HEK293 (cell line): ENCODE measurements around the gene MKRN1.

Experiments
- GLIS2 ChIP-seq: fragments of 450-650 bp; formaldehyde crosslinking; IDR thresholded peaks from 2 replicates; pipeline ENCODE4 v1.5.1; 2016; ENCODE audit warnings: missing biosample characterization, missing genetic modification characterization
- KLF8 ChIP-seq: fragments of 450-650 bp; formaldehyde crosslinking; IDR thresholded peaks from 2 replicates; pipeline ENCODE4 v1.5.1; 2016; ENCODE audit warnings: missing biosample characterization, missing genetic modification characterization
- OSR2 ChIP-seq: fragments of 450-650 bp; formaldehyde crosslinking; IDR thresholded peaks from 2 replicates; pipeline ENCODE4 v1.5.1; 2016; ENCODE audit warnings: missing biosample characterization, missing genetic modification characterization
- PRDM1 ChIP-seq: fragments of 450-650 bp; formaldehyde crosslinking; IDR thresholded peaks from 2 replicates; pipeline ENCODE4; 2016; ENCODE audit warnings: missing biosample characterization, missing genetic modification characterization
- SCRT2 ChIP-seq: fragments of 450-650 bp; formaldehyde crosslinking; IDR thresholded peaks from 2 replicates; pipeline ENCODE4 v1.5.1; 2016; ENCODE audit warnings: missing biosample characterization, missing genetic modification characterization
- SETDB1 ChIP-seq: IDR thresholded peaks from one replicate; pipeline ENCODE4 v1.6.1; 2017; ENCODE audit warnings: mild to moderate bottlenecking, low read length, moderate library complexity, mixed read lengths; ENCODE audit not compliant: insufficient read length
- SP7 ChIP-seq: fragments of 450-650 bp; formaldehyde crosslinking; IDR thresholded peaks from 2 replicates; pipeline ENCODE4 v1.5.1; 2016; ENCODE audit warnings: missing biosample characterization, missing genetic modification characterization
- ZBTB17 ChIP-seq: fragments of 450-650 bp; formaldehyde crosslinking; IDR thresholded peaks from 2 replicates; pipeline ENCODE4 v1.5.1; 2016; ENCODE audit warnings: missing biosample characterization, missing genetic modification characterization
- ZFP3 ChIP-seq: fragments of 450-650 bp; formaldehyde crosslinking; IDR thresholded peaks from 2 replicates; pipeline ENCODE4 v1.5.1; 2016; ENCODE audit warnings: low read depth, missing biosample characterization, missing genetic modification characterization
- ZIC2 ChIP-seq: fragments of 450-650 bp; formaldehyde crosslinking; IDR thresholded peaks from 2 replicates; pipeline ENCODE4 v1.5.1; 2016; ENCODE audit warnings: missing biosample characterization, missing genetic modification characterization
- ZNF155 ChIP-seq: fragments of 450-650 bp; formaldehyde crosslinking; IDR thresholded peaks from 2 replicates; pipeline ENCODE4 v1.5.1; 2016; ENCODE audit warnings: missing biosample characterization, missing genetic modification characterization
- ZNF2 ChIP-seq: fragments of 450-650 bp; formaldehyde crosslinking; IDR thresholded peaks from 2 replicates; pipeline ENCODE4 v1.5.1; 2016; ENCODE audit warnings: missing biosample characterization, missing genetic modification characterization
- ZNF211 ChIP-seq: fragments of 450-650 bp; formaldehyde crosslinking; IDR thresholded peaks from 2 replicates; pipeline ENCODE4 v1.5.1; 2016; ENCODE audit warnings: low read depth, missing biosample characterization, missing genetic modification characterization
- ZNF23 ChIP-seq: fragments of 450-650 bp; formaldehyde crosslinking; IDR thresholded peaks from 2 replicates; pipeline ENCODE4 v1.5.1; 2016; ENCODE audit warnings: missing biosample characterization, missing genetic modification characterization, borderline replicate concordance
- ZNF266 ChIP-seq: fragments of 450-650 bp; formaldehyde crosslinking; IDR thresholded peaks from 2 replicates; pipeline ENCODE4 v1.5.1; 2016; ENCODE audit warnings: missing biosample characterization, missing genetic modification characterization, low read depth
- ZNF335 ChIP-seq: fragments of 450-650 bp; formaldehyde crosslinking; conservative IDR thresholded peaks from 2 replicates; pipeline ENCODE4 v1.5.1; 2016; ENCODE audit warnings: missing biosample characterization, missing genetic modification characterization
- ZNF341 ChIP-seq: fragments of 450-650 bp; formaldehyde crosslinking; IDR thresholded peaks from 2 replicates; pipeline ENCODE4; 2016; ENCODE audit warnings: low read depth, missing biosample characterization, missing genetic modification characterization
- ZNF423 ChIP-seq: fragments of 450-650 bp; formaldehyde crosslinking; IDR thresholded peaks from 2 replicates; pipeline ENCODE4 v1.5.1; 2016; ENCODE audit warnings: missing biosample characterization, missing genetic modification characterization
- ZNF426 ChIP-seq: fragments of 450-650 bp; formaldehyde crosslinking; IDR thresholded peaks from 2 replicates; pipeline ENCODE4 v1.5.1; 2017; ENCODE audit warnings: missing biosample characterization, missing genetic modification characterization, mild to moderate bottlenecking, inconsistent platforms, moderate library complexity
- ZNF561 ChIP-seq: fragments of 450-650 bp; IDR thresholded peaks from 2 replicates; pipeline ENCODE4 v1.5.1; 2018; ENCODE audit warnings: missing biosample characterization, missing genetic modification characterization, borderline replicate concordance
- ZNF621 ChIP-seq: fragments of 450-650 bp; formaldehyde crosslinking; IDR thresholded peaks from 2 replicates; pipeline ENCODE4 v1.5.1; 2017; ENCODE audit warnings: missing biosample characterization, missing genetic modification characterization
- ZNF626 ChIP-seq: fragments of 450-650 bp; sonication (Bioruptor Pico); formaldehyde crosslinking; IDR thresholded peaks from 2 replicates; pipeline ENCODE4 v1.5.1; 2018; ENCODE audit warnings: missing biosample characterization, missing genetic modification characterization, inconsistent platforms
- ZNF629 ChIP-seq: fragments of 450-650 bp; formaldehyde crosslinking; IDR thresholded peaks from 2 replicates; pipeline ENCODE4 v1.5.1; 2017; ENCODE audit warnings: missing biosample characterization, missing genetic modification characterization
- ZNF776 ChIP-seq: fragments of 450-650 bp; formaldehyde crosslinking; IDR thresholded peaks from 2 replicates; pipeline ENCODE4 v1.5.0; 2017; ENCODE audit warnings: missing biosample characterization, missing genetic modification characterization, borderline replicate concordance
- ZNF777 ChIP-seq: fragments of 450-650 bp; formaldehyde crosslinking; IDR thresholded peaks from 2 replicates; pipeline ENCODE4 v1.5.1; 2017; ENCODE audit warnings: missing biosample characterization, missing genetic modification characterization, borderline replicate concordance
- TF ChIP-seq, protein P1 (sequence below): fragments of 450-650 bp; formaldehyde crosslinking; IDR thresholded peaks from 2 replicates; pipeline ENCODE4 v1.5.1; 2016; ENCODE audit warnings: missing biosample characterization, missing genetic modification characterization, low read depth
- TF ChIP-seq, protein P2 (sequence below): sonication (generic); formaldehyde crosslinking; IDR thresholded peaks from 2 replicates; pipeline ENCODE4 v1.8.1; 2022; ENCODE audit warnings: mild to moderate bottlenecking, moderate library complexity, missing genetic modification reagents
- TF ChIP-seq, protein P3 (sequence below): fragments of 450-650 bp; formaldehyde crosslinking; IDR thresholded peaks from 2 replicates; pipeline ENCODE4 v1.5.1; 2016; ENCODE audit warnings: missing biosample characterization, missing genetic modification characterization
- TF ChIP-seq, protein P4 (sequence below): fragments of 450-650 bp; formaldehyde crosslinking; IDR thresholded peaks from 2 replicates; pipeline ENCODE4 v1.5.1; 2016; ENCODE audit warnings: missing biosample characterization, missing genetic modification characterization
- TF ChIP-seq, protein P5 (sequence below): fragments of 450-650 bp; formaldehyde crosslinking; IDR thresholded peaks from 2 replicates; pipeline ENCODE4 v1.5.1; 2016; ENCODE audit warnings: missing biosample characterization, missing genetic modification characterization
- TF ChIP-seq, protein P6 (sequence below): fragments of 450-650 bp; formaldehyde crosslinking; IDR thresholded peaks from 2 replicates; pipeline ENCODE4 v1.5.1; 2016; ENCODE audit warnings: missing biosample characterization, missing genetic modification characterization, borderline replicate concordance

The MKRN1 gene

DNA sequence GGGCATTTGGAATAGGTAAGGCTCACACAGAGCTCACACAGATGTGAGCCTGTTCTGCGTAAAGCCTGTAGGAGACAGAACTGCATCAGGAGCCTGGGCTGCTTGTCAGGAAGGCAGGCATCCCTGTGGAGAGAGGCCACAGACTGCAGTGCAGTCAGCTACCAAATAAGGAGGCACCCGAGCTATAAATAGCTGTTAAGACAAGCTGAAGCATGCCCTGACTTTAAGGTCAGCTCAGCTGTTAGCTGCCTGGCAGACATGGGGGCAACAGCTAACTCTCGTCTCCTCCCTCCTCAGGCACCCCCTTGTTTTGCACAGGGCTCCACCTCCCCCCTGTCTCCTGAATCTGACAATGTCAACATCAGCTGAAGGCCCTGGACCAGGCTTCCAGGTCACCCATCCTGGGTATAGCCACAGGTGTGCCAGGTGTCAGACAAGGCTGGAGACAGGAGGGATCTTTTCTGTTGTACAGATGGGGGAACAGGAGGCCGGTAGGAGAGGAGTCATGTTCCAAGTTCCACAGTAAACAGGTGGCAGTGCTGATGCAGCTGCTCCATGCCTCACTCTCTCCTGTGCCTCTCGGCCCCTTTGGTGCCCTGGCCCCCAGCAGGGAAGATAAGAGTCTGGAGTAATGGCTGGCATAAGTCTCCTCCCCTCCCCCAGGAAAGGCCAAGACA lies 27.6 kb upstream of the MKRN1 start (continued):
- TF ChIP-seq, protein P1, sequence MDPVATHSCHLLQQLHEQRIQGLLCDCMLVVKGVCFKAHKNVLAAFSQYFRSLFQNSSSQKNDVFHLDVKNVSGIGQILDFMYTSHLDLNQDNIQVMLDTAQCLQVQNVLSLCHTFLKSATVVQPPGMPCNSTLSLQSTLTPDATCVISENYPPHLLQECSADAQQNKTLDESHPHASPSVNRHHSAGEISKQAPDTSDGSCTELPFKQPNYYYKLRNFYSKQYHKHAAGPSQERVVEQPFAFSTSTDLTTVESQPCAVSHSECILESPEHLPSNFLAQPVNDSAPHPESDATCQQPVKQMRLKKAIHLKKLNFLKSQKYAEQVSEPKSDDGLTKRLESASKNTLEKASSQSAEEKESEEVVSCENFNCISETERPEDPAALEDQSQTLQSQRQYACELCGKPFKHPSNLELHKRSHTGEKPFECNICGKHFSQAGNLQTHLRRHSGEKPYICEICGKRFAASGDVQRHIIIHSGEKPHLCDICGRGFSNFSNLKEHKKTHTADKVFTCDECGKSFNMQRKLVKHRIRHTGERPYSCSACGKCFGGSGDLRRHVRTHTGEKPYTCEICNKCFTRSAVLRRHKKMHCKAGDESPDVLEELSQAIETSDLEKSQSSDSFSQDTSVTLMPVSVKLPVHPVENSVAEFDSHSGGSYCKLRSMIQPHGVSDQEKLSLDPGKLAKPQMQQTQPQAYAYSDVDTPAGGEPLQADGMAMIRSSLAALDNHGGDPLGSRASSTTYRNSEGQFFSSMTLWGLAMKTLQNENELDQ (tag by site-specific recombination), result no peak
- TF ChIP-seq SP7 (tag by site-specific recombination), result peak; percentile 59; the same call in 1 of the 2 replicates
- no peak for TF ChIP-seq ZFP3 (tag by site-specific recombination)
- TF ChIP-seq ZIC2 (tag by site-specific recombination), result peak; percentile 74
- TF ChIP-seq ZNF626 (tag by site-specific recombination), result no peak
- TF ChIP-seq, protein P2, sequence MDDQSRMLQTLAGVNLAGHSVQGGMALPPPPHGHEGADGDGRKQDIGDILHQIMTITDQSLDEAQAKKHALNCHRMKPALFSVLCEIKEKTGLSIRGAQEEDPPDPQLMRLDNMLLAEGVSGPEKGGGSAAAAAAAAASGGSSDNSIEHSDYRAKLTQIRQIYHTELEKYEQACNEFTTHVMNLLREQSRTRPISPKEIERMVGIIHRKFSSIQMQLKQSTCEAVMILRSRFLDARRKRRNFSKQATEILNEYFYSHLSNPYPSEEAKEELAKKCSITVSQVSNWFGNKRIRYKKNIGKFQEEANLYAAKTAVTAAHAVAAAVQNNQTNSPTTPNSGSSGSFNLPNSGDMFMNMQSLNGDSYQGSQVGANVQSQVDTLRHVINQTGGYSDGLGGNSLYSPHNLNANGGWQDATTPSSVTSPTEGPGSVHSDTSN (CRISPR knock-in tag), result no peak
- TF ChIP-seq ZNF155, result no peak
- no peak for TF ChIP-seq ZNF211 (tag by site-specific recombination)
- TF ChIP-seq ZNF341, result peak; percentile 91
- peak; percentile 89 for TF ChIP-seq ZNF335 (tag by site-specific recombination)
- TF ChIP-seq, protein P3, sequence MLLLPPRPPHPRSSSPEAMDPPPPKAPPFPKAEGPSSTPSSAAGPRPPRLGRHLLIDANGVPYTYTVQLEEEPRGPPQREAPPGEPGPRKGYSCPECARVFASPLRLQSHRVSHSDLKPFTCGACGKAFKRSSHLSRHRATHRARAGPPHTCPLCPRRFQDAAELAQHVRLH (tag by site-specific recombination), result no peak
- no peak for TF ChIP-seq ZNF777 (tag by site-specific recombination)
- peak; percentile 99 for TF ChIP-seq SCRT2
- TF ChIP-seq ZNF561 (tag by site-specific recombination), result peak; percentile 32; the same call in 1 of the 2 replicates
- TF ChIP-seq ZNF266 (tag by site-specific recombination), result no peak
- TF ChIP-seq ZBTB17 (tag by site-specific recombination), result peak; percentile 64; the same call in 1 of the 2 replicates
- TF ChIP-seq OSR2 (tag by site-specific recombination), result peak; percentile 92
- TF ChIP-seq ZNF423 (tag by site-specific recombination), result no peak
- TF ChIP-seq, protein P4, sequence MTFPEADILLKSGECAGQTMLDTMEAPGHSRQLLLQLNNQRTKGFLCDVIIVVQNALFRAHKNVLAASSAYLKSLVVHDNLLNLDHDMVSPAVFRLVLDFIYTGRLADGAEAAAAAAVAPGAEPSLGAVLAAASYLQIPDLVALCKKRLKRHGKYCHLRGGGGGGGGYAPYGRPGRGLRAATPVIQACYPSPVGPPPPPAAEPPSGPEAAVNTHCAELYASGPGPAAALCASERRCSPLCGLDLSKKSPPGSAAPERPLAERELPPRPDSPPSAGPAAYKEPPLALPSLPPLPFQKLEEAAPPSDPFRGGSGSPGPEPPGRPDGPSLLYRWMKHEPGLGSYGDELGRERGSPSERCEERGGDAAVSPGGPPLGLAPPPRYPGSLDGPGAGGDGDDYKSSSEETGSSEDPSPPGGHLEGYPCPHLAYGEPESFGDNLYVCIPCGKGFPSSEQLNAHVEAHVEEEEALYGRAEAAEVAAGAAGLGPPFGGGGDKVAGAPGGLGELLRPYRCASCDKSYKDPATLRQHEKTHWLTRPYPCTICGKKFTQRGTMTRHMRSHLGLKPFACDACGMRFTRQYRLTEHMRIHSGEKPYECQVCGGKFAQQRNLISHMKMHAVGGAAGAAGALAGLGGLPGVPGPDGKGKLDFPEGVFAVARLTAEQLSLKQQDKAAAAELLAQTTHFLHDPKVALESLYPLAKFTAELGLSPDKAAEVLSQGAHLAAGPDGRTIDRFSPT, result no peak
- no peak for TF ChIP-seq SETDB1
- no peak for TF ChIP-seq ZNF621 (tag by site-specific recombination)
- TF ChIP-seq ZNF23 (tag by site-specific recombination), result no peak
- TF ChIP-seq, protein P5, sequence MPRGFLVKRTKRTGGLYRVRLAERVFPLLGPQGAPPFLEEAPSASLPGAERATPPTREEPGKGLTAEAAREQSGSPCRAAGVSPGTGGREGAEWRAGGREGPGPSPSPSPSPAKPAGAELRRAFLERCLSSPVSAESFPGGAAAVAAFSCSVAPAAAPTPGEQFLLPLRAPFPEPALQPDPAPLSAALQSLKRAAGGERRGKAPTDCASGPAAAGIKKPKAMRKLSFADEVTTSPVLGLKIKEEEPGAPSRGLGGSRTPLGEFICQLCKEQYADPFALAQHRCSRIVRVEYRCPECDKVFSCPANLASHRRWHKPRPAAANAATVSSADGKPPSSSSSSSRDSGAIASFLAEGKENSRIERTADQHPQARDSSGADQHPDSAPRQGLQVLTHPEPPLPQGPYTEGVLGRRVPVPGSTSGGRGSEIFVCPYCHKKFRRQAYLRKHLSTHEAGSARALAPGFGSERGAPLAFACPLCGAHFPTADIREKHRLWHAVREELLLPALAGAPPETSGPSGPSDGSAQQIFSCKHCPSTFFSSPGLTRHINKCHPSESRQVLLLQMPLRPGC (tag by site-specific recombination), result no peak
- no peak for TF ChIP-seq PRDM1 (tag by site-specific recombination)
- TF ChIP-seq, protein P6, sequence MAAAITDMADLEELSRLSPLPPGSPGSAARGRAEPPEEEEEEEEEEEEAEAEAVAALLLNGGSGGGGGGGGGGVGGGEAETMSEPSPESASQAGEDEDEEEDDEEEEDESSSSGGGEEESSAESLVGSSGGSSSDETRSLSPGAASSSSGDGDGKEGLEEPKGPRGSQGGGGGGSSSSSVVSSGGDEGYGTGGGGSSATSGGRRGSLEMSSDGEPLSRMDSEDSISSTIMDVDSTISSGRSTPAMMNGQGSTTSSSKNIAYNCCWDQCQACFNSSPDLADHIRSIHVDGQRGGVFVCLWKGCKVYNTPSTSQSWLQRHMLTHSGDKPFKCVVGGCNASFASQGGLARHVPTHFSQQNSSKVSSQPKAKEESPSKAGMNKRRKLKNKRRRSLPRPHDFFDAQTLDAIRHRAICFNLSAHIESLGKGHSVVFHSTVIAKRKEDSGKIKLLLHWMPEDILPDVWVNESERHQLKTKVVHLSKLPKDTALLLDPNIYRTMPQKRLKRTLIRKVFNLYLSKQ (tag by site-specific recombination), result no peak
- no peak for TF ChIP-seq ZNF776 (tag by site-specific recombination)
- peak; percentile 78 for TF ChIP-seq GLIS2 (tag by site-specific recombination)
- 0 out of 2 replicates have a peak, but pooled peaks have one; percentile 30 for TF ChIP-seq ZNF2
- TF ChIP-seq ZNF426 (tag by site-specific recombination), result no peak
- TF ChIP-seq KLF8 (tag by site-specific recombination), result no peak
- TF ChIP-seq ZNF629 (tag by site-specific recombination), result 0 out of 2 replicates have a peak, but pooled peaks have one; percentile 10
